Neural progenitor cell (in vitro differentiated cells): ENCODE data around the gene TMEM186.

ENCODE experiments used
- EZH2 ChIP-seq: fragments of 200-600 bp; sonication (generic); IDR thresholded peaks from 2 replicates; pipeline ENCODE4 v1.6.1; 2017; ENCODE audit warnings: antibody characterized with exemption, mild to moderate bottlenecking, moderate library complexity
- EZH2phosphoT487 ChIP-seq: fragments of 200-600 bp; sonication (generic); IDR thresholded peaks from 2 replicates; pipeline ENCODE4 v1.6.1; 2017; ENCODE audit warnings: antibody characterized with exemption
- TF ChIP-seq, protein P1 (sequence below): fragments of 200-600 bp; sonication (generic); IDR thresholded peaks from 2 replicates; pipeline ENCODE4 v1.5.1; 2017; ENCODE audit warnings: antibody characterized with exemption, mild to moderate bottlenecking

DNA sequence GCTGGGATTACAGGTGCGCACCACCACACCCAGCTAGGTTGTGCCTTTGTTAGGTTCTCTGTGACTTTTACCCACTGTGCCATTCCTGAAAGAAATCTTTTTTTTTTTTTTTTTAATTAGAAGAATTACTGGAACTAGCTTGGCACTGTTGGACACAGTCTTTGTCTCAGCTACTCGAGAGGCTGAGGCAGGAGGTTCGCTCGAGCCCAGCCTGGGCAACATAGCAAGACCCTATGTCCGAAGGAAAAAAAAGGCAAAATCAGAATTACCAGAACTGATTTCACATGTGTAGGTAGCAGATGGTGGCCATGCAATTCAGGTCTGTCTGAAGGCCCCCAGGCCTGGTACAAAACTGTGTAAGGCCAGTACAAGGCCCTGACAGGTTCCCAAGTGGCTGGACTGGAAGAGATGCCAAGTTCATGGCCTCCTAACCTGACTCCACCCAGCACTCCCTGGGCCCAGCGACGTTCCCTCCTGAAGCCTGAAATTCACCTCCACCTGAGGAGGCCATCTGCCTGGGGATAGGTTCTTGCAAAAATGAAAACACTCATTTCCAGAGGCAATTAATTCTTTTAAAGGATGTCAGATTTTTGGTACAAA lies 48.4 kb upstream of the TMEM186 start:
- TF ChIP-seq, protein P1, sequence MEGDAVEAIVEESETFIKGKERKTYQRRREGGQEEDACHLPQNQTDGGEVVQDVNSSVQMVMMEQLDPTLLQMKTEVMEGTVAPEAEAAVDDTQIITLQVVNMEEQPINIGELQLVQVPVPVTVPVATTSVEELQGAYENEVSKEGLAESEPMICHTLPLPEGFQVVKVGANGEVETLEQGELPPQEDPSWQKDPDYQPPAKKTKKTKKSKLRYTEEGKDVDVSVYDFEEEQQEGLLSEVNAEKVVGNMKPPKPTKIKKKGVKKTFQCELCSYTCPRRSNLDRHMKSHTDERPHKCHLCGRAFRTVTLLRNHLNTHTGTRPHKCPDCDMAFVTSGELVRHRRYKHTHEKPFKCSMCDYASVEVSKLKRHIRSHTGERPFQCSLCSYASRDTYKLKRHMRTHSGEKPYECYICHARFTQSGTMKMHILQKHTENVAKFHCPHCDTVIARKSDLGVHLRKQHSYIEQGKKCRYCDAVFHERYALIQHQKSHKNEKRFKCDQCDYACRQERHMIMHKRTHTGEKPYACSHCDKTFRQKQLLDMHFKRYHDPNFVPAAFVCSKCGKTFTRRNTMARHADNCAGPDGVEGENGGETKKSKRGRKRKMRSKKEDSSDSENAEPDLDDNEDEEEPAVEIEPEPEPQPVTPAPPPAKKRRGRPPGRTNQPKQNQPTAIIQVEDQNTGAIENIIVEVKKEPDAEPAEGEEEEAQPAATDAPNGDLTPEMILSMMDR = no peak
- TF ChIP-seq EZH2 = no peak
- no peak for TF ChIP-seq EZH2phosphoT487
